ENCODE data around the gene SLC22A8. TPM values are rescaled to one million over a fixed set of nuclear protein-coding genes. Genes with fewer than 3 reads are reported as not detected.

SLC22A8 gene
- total RNA-seq, 1 donor = not detected

GRCh38 chr11:63019506-63019905, 3.9 kb upstream of the SLC22A8 start:
- no peaks in the 10 kb centered on the region for H3K9me3 ChIP-seq (ENCODE audit: low read depth, low read length)
- H3K4me1 ChIP-seq (ENCODE audit: insufficient read depth, low read length) = no peaks in the 10 kb centered on the region
- TF ChIP-seq, protein P1, sequence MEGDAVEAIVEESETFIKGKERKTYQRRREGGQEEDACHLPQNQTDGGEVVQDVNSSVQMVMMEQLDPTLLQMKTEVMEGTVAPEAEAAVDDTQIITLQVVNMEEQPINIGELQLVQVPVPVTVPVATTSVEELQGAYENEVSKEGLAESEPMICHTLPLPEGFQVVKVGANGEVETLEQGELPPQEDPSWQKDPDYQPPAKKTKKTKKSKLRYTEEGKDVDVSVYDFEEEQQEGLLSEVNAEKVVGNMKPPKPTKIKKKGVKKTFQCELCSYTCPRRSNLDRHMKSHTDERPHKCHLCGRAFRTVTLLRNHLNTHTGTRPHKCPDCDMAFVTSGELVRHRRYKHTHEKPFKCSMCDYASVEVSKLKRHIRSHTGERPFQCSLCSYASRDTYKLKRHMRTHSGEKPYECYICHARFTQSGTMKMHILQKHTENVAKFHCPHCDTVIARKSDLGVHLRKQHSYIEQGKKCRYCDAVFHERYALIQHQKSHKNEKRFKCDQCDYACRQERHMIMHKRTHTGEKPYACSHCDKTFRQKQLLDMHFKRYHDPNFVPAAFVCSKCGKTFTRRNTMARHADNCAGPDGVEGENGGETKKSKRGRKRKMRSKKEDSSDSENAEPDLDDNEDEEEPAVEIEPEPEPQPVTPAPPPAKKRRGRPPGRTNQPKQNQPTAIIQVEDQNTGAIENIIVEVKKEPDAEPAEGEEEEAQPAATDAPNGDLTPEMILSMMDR (IDR thresholded peaks at IDR 0.05; ENCODE audit: extremely low read depth, low read depth, low read length) = no peak
- no peak overlapping the region for H3K27ac ChIP-seq (ENCODE audit: low read depth, low read length)
- DNase-seq (ENCODE audit: insufficient read length, low spot score, missing footprints) = no peak
- no peak overlapping the region for H3K4me2 ChIP-seq (ENCODE audit: insufficient read depth, low read length)
- H2AFZ ChIP-seq (ENCODE audit: low read length) = no peak overlapping the region
- H3K27me3 ChIP-seq (ENCODE audit: insufficient read depth, low read length) = peaks cover 9% of the 10 kb centered on the region
- no peak overlapping the region for H3K4me3 ChIP-seq (ENCODE audit: insufficient read depth, low read length)
- no peaks in the 10 kb centered on the region for H4K20me1 ChIP-seq (ENCODE audit: insufficient read depth, low read length)
- no peaks in the 10 kb centered on the region for H3K36me3 ChIP-seq (ENCODE audit: insufficient read depth, low read length)
- H3K79me2 ChIP-seq (ENCODE audit: insufficient read depth, low read length) = no peaks in the 10 kb centered on the region

GRCh38 chr11:63017306-63017974, 1.8 kb upstream of the SLC22A8 start:
- H4K20me1 ChIP-seq (ENCODE audit: insufficient read depth, low read length) = no peaks in the 10 kb centered on the region
- no peaks in the 10 kb centered on the region for H3K9me3 ChIP-seq (ENCODE audit: low read depth, low read length)
- no peaks in the 10 kb centered on the region for H3K4me1 ChIP-seq (ENCODE audit: insufficient read depth, low read length)
- H3K36me3 ChIP-seq (ENCODE audit: insufficient read depth, low read length) = no peaks in the 10 kb centered on the region
- peaks cover 9% of the 10 kb centered on the region for H3K27me3 ChIP-seq (ENCODE audit: insufficient read depth, low read length)
- H2AFZ ChIP-seq (ENCODE audit: low read length) = no peak overlapping the region
- no peaks in the 10 kb centered on the region for H3K79me2 ChIP-seq (ENCODE audit: insufficient read depth, low read length)
- H3K4me3 ChIP-seq (ENCODE audit: insufficient read depth, low read length) = no peak overlapping the region
- no peak overlapping the region for H3K4me2 ChIP-seq (ENCODE audit: insufficient read depth, low read length)
- DNase-seq (ENCODE audit: insufficient read length, low spot score, missing footprints) = no peak
- no peak overlapping the region for H3K27ac ChIP-seq (ENCODE audit: low read depth, low read length)
- TF ChIP-seq, protein P1 (IDR thresholded peaks at IDR 0.05; ENCODE audit: extremely low read depth, low read depth, low read length) = no peak

- H3K36me3 ChIP-seq (ENCODE audit: insufficient read depth, low read length) = no peaks in the 10 kb centered on the region
- no peaks in the 10 kb centered on the region for H4K20me1 ChIP-seq (ENCODE audit: insufficient read depth, low read length)
- H3K27me3 ChIP-seq (ENCODE audit: insufficient read depth, low read length) = peaks cover 9% of the 10 kb centered on the region
- H3K27ac ChIP-seq (ENCODE audit: low read depth, low read length) = no peak overlapping the region
- TF ChIP-seq, protein P1 (IDR thresholded peaks at IDR 0.05; ENCODE audit: extremely low read depth, low read depth, low read length) = no peak
- H3K4me3 ChIP-seq (ENCODE audit: insufficient read depth, low read length) = no peak overlapping the region
- H2AFZ ChIP-seq (ENCODE audit: low read length) = no peak overlapping the region
- no peaks in the 10 kb centered on the region for H3K79me2 ChIP-seq (ENCODE audit: insufficient read depth, low read length)
- no peaks in the 10 kb centered on the region for H3K9me3 ChIP-seq (ENCODE audit: low read depth, low read length)
- DNase-seq (ENCODE audit: insufficient read length, low spot score, missing footprints) = no peak
- H3K4me2 ChIP-seq (ENCODE audit: insufficient read depth, low read length) = no peak overlapping the region
- no peaks in the 10 kb centered on the region for H3K4me1 ChIP-seq (ENCODE audit: insufficient read depth, low read length)
These were observed 1.1 kb downstream of the SLC22A8 start for GRCh38 chr11:63014408-63015055.

DNA sequence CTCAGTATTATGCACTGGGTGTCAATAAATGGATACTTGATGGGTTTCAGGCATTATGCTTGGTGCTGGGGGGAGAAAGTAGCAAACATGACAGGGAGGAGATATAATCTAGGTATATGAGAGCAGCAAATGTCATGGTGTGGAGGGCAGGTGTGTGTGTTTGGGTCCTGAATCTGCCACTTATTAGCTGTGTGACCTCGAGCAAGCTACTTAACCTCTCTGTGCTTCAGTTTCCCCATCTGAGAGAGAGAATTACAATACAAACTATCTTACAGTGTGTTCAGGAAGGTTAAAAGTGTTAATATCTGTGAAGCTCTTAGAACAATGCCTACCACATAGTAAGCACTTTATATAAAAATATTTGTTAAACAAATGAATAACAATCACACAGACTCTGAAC, 2.8 kb downstream of the SLC22A8 start:
- DNase-seq (ENCODE audit: insufficient read length, low spot score, missing footprints) = no peak
- Histone ChIP-seq H3K27ac (ENCODE audit: low read depth, low read length) (no peak overlapping the region), H4K20me1 (ENCODE audit: insufficient read depth, low read length) (no peaks in the 10 kb centered on the region), H2AFZ (ENCODE audit: low read length) (no peak overlapping the region), H3K36me3 (ENCODE audit: insufficient read depth, low read length) (no peaks in the 10 kb centered on the region), H3K4me2 (ENCODE audit: insufficient read depth, low read length) (no peak overlapping the region), H3K4me1 (ENCODE audit: insufficient read depth, low read length) (no peaks in the 10 kb centered on the region), H3K27me3 (ENCODE audit: insufficient read depth, low read length) (peaks cover 7% of the 10 kb centered on the region), H3K79me2 (ENCODE audit: insufficient read depth, low read length) (no peaks in the 10 kb centered on the region), H3K9me3 (ENCODE audit: low read depth, low read length) (no peaks in the 10 kb centered on the region), H3K4me3 (ENCODE audit: insufficient read depth, low read length) (no peak overlapping the region)
- TF ChIP-seq, protein P1 (IDR thresholded peaks at IDR 0.05; ENCODE audit: extremely low read depth, low read depth, low read length) = no peak
